WTC11 (cell line): ENCODE data around the gene ANKMY2.

Experiments used
- CBFB ChIP-seq: sonication (generic); formaldehyde crosslinking; IDR thresholded peaks from 2 replicates; pipeline ENCODE4 v1.8.1; 2022; ENCODE audit warnings: mild to moderate bottlenecking, low read depth, missing genetic modification reagents
- CTCF ChIP-seq: fragments of 200-600 bp; IDR thresholded peaks from 2 replicates; pipeline ENCODE4 v1.8.0; 2022; ENCODE audit warnings: antibody characterized with exemption
- FOXP4 ChIP-seq: sonication (generic); formaldehyde crosslinking; IDR thresholded peaks from 2 replicates; pipeline ENCODE4 v1.8.0; 2022; ENCODE audit warnings: mild to moderate bottlenecking, missing genetic modification reagents
- NR3C1 ChIP-seq: sonication (generic); formaldehyde crosslinking; conservative IDR thresholded peaks from 2 replicates; pipeline ENCODE4 v1.8.1; 2023; ENCODE audit warnings: low read depth, mild to moderate bottlenecking, missing genetic modification reagents
- TEAD1 ChIP-seq: sonication (generic); formaldehyde crosslinking; IDR thresholded peaks from 2 replicates; pipeline ENCODE4 v1.8.0; 2022; ENCODE audit warnings: mild to moderate bottlenecking, missing genetic modification reagents
- TEAD4 ChIP-seq: sonication (generic); formaldehyde crosslinking; IDR thresholded peaks from 2 replicates; pipeline ENCODE4 v1.8.0; 2022; ENCODE audit warnings: mild to moderate bottlenecking, missing genetic modification reagents
- ZNF263 ChIP-seq: sonication (generic); formaldehyde crosslinking; IDR thresholded peaks from 2 replicates; pipeline ENCODE4 v1.8.1; 2022; ENCODE audit warnings: low read depth, mild to moderate bottlenecking, moderate library complexity, missing genetic modification reagents
- ZNF425 ChIP-seq: fragments of 250-450 bp; sonication (Bioruptor Pico); conservative IDR thresholded peaks from 2 replicates; pipeline ENCODE4 v1.9.0; 2021; ENCODE audit warnings: mild to moderate bottlenecking

GRCh38 chr7:16619979-16620408, 25.6 kb downstream of the ANKMY2 start:
- TF ChIP-seq CTCF (no peak), TEAD4 (CRISPR knock-in tag) (no peak), FOXP4 (CRISPR knock-in tag) (no peak), ZNF263 (CRISPR knock-in tag) (no peak), NR3C1 (no peak), ZNF425 (CRISPR knock-in tag) (no peak), CBFB (CRISPR knock-in tag) (no peak), TEAD1 (CRISPR knock-in tag) (no peak)
